ENCODE measurements around the gene GNAI3.

DNA sequence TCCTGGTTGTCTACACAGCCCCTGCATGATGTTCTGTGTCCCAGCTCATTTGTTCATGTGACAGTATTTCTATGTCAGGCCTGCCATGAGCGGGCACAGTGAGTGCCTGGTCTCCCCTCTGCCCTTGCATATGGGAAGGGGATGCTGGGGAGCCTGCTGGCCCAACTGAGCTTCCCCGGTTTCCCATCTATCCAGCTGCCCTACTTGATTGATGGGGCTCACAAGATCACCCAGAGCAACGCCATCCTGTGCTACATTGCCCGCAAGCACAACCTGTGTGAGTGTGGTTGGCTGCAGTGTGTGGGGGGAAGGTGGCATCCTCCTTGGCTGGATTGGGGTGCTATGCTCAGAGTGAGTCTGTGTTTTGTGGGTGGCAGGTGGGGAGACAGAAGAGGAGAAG is 109.0 kb downstream of the GNAI3 start:
- TF ChIP-seq POLR2A (IDR thresholded peaks at IDR 0.05; ENCODE audit: low read depth), result no peak
- no peak for TF ChIP-seq CTCF (IDR thresholded peaks at IDR 0.05)
- no peak for TF ChIP-seq EP300 (IDR thresholded peaks at IDR 0.05)

All from esophagus muscularis mucosa (tissue), 4 donors.